Gastrocnemius medialis (tissue), 4 donors: ENCODE results near the gene PKNOX1. TPM values are rescaled to one million over a fixed set of nuclear protein-coding genes. Genes with fewer than 3 reads are reported as not detected.
"Not testable (repeated sequence)": the region's sequence is repeated elsewhere in the genome, so short reads cannot be mapped to it uniquely, and the experiment has no call there.

Experiments
- ATAC-seq, 2 donors: fragments of 150-250 bp; one replicate each; pipeline ENCODE4 v1.9.1; 2016
- DNase-seq, 2 donors: peaks; one replicate each; pipeline ENCODE4 v3.0.0-alpha.2; 2019
- H3K27ac ChIP-seq, 4 donors: fragments of 200-600 bp; sonication (generic); 1 replicate in 1 of 4; 2 replicates in 3 of 4; pipeline ENCODE4 v1.5.1; 2016 to 2018; ENCODE audit warnings: mild to moderate bottlenecking in 2 of 4, moderate library complexity in 1 of 4
- H3K27me3 ChIP-seq, 3 donors: fragments of 200-600 bp; sonication (generic) in 2 of 3; 1 replicate in 1 of 3; 2 replicates in 2 of 3; pipeline versions ENCODE4 v1.5.1 to v1.6.0; 2016 to 2019; ENCODE audit warnings: mild to moderate bottlenecking in 1 of 3, moderate library complexity in 1 of 3
- H3K36me3 ChIP-seq, 2 donors: fragments of 200-600 bp; sonication (generic) in 1 of 2; one replicate each; pipeline ENCODE4 v1.5.1; 2017 to 2018
- H3K4me1 ChIP-seq, 2 donors: fragments of 200-600 bp; sonication (generic) in 1 of 2; one replicate each; pipeline ENCODE4 v1.5.1; 2016 to 2017; ENCODE audit warnings: mild to moderate bottlenecking in 2 of 2
- H3K4me3 ChIP-seq, 4 donors: fragments of 200-600 bp; sonication (generic) in 3 of 4; 1 replicate in 1 of 4; 2 replicates in 3 of 4; pipeline ENCODE4 v1.5.1; 2016 to 2019; ENCODE audit warnings: mild to moderate bottlenecking in 2 of 4
- H3K9me3 ChIP-seq, 3 donors: fragments of 200-600 bp; sonication (generic) in 2 of 3; 1 replicate in 1 of 3; 2 replicates in 2 of 3; pipeline ENCODE4 v1.5.1; 2016 to 2019
- CTCF ChIP-seq, 5 experiments: fragments of 450-650 bp in 3 of 5; fragments of 200-600 bp in 2 of 5; sonication (generic) in 2 of 5; IDR thresholded peaks in 4 of 5; conservative IDR thresholded peaks in 1 of 5; 1 replicate in 4 of 5; 2 replicates in 1 of 5; pipeline ENCODE4 v1.5.1; 2016 to 2019; ENCODE audit warnings: antibody characterized with exemption in 5 of 5, mild to moderate bottlenecking in 3 of 5, moderate library complexity in 3 of 5
- POLR2A ChIP-seq, 2 donors: fragments of 450-650 bp; IDR thresholded peaks; one replicate each; pipeline ENCODE4 v1.6.1; 2017; ENCODE audit warnings: antibody characterized with exemption in 2 of 2, mild to moderate bottlenecking in 2 of 2, moderate library complexity in 2 of 2
- in situ Hi-C, 4 donors: fragments of 200-750 bp; cut with MboI; loops; one replicate each; pipeline versions ENCODE4 v1.15.0 to v1.8.0; 2017; ENCODE audit warnings: low sequenced_read_pairs in 4 of 4
- intact Hi-C: fragments of 100-400 bp; cut with DNase I; formaldehyde crosslinking; loops from one replicate; pipeline ENCODE4 v1.15.1; 2023; ENCODE audit warnings: low total_unique reads
- total RNA-seq, 4 donors: library from RNA; depleted of rRNA; stranded (reverse); fragments of >200 nt; gene quantifications; one replicate each; pipeline versions ENCODE4 v1.1.0 to v1.2.3, GENCODE V29; 2016

The PKNOX1 gene
- total RNA-seq, 4 donors from 2014 or later: 5.3 to 18.0 (median 7.6) TPM

GRCh38 chr21:42931560-42932235 lies 42.7 kb upstream of the PKNOX1 start:
- intact Hi-C loops: no loop called here
- in situ Hi-C loops: no loop called here
- TF ChIP-seq CTCF (IDR thresholded peaks at IDR 0.05 in 4 of 5, conservative IDR thresholded peaks at IDR 0.05 in 1 of 5) (no peak), POLR2A (IDR thresholded peaks at IDR 0.05) (no peak)

DNA sequence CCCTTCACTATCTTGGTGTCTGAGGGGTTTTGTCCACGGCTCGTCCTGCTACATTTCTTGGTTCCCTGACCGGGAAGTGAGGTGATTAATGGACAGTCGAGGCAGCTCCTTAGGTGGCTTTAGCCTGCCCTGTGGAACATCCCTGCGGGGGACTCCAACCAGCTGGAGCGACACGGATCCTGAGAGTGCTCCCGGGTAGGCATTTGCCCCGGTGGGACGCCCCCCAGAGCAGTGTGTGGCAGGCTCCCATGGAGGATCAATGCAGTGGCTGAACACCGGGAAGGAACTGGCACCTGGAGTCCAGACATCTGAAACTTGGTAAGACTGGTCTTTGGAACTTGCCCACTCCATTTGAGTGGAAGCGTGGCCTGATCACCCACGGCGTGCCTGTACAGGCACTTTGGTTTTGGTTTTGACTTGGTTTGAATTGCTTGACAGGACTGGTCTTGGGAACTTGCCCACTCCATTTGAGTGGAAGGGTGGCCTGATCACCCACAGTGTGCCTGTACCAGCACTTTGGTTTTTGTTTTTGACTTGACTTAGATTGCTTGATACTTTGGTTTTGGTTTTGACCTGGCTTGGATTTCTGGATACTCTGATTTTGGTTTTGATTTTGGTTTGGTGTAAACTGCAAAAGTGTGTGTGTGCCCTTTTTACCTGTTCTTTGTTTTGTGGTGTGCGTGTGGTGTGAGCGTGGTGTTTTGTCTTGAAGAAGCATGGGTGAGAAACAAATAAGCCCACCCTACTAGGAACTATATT lies 41.8 kb upstream of the PKNOX1 start:
- intact Hi-C loops, in situ Hi-C loops: not testable (repeated sequence)

More at GRCh38 chr21:42931560-42932235, 42.7 kb upstream of the PKNOX1 start:
- ATAC-seq: no peak
- Histone ChIP-seq H3K9me3 (no peaks in the 10 kb centered on the region), H3K4me1 (no peaks in the 10 kb centered on the region), H3K4me3 (no peak overlapping the region), H3K27ac (no peak overlapping the region), H3K27me3 (no peaks in the 10 kb centered on the region), H3K36me3 (no peaks in the 10 kb centered on the region)
- DNase-seq: no peak

GRCh38 chr21:42933137-42933970 lies 41.0 kb upstream of the PKNOX1 start:
- H3K4me1 ChIP-seq, H3K27ac ChIP-seq, H3K9me3 ChIP-seq, intact Hi-C loops, H3K27me3 ChIP-seq, in situ Hi-C loops, ATAC-seq, H3K4me3 ChIP-seq, DNase-seq, H3K36me3 ChIP-seq: not testable (repeated sequence)

More for the DNA sequence above, 41.8 kb upstream of the PKNOX1 start:
- H3K4me1 ChIP-seq, H3K36me3 ChIP-seq, H3K27ac ChIP-seq, H3K9me3 ChIP-seq, H3K4me3 ChIP-seq, H3K27me3 ChIP-seq, ATAC-seq: not testable (repeated sequence)
- peak in 1 of 2 donors; percentile 5 for DNase-seq

DNA sequence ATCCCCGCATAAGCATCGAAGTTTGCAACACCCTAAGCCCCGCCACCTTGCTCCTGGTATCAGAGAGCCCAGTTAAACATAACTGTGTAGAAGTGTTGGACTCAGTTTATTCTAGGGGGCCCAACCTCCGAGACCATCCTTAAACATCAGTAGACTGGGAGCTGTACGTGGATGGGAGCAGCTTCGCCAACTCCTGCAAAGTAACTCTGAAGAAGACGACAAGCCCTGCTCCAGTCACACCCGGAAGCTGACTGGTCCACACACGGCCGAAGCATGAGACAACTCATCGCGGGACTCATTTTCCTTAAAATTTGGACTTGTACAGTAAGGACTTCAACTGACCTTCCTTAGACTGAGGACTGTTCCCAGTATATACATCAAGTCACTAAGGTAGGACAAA lies 40.4 kb upstream of the PKNOX1 start:
- intact Hi-C loops, H3K36me3 ChIP-seq, H3K27me3 ChIP-seq, H3K27ac ChIP-seq, in situ Hi-C loops, H3K4me3 ChIP-seq, ATAC-seq, H3K4me1 ChIP-seq, H3K9me3 ChIP-seq, DNase-seq: not testable (repeated sequence)

DNA sequence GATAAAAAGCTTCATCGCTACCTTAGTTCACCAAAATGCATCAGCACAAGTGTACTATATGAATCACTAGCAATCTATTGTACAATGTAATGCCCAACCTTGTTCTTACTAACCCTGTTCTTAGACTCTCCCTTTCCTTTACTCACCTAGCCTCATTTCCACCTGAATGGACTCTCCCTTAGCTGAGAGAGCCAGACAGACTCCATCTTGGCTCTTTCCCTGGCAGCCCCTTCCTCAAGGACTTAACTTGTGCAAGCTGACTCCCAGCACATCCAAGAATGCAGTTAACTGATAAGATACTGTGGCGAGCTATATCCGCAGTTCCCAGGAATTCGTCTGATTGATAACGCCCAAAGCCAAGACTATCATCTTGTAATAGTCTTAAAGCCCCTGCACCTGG lies 38.0 kb upstream of the PKNOX1 start:
- peaks cover 11 to 14% of the 10 kb centered on the region in 2 donors for H3K4me1 ChIP-seq
- H3K9me3 ChIP-seq, H3K36me3 ChIP-seq, H3K27me3 ChIP-seq, in situ Hi-C loops, intact Hi-C loops, DNase-seq, H3K27ac ChIP-seq, H3K4me3 ChIP-seq, ATAC-seq: not testable (repeated sequence)

DNA sequence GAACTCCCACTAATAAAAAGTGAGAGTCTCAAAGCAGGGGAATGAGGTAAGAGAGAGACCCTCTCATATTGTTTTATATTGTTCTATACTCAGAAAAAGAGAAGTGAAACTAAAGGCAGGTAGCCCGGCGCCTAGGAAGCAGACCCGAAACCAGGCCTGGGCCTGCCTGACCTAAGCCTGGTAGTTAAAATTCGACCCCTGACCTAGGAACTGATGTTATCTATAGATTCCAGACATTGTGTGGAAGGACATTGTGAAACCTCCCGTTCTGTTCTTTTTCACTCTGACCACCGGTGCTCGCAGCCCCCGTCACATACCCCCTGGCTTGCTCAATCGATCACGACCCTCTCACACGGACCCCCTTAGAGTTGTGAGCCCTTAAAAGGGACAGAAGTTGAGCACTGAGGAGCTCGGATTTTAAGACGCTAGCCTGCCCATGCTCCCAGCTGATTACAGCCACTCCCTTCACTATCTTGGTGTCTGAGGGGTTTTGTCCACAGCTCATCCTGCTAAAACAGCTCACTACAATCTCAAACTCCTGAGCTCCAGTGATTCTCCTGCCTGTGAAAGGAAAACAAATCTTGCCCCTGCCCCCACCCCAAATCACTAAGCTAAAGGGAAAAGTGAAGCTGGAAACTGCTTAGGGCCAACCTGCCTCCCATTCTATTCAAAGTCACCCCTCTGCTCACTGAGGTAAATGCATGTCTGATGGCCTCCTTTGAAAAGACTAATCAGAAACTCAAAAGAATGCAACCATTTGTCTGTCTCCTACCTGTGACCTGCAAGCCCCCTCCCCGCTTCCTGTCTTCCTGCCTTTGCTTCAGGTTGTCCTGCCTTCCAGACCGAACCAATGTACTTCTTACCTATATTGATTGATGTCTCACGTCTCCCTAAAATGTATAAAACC lies 37.1 kb upstream of the PKNOX1 start:
- intact Hi-C loops, H3K9me3 ChIP-seq, DNase-seq, in situ Hi-C loops, H3K4me3 ChIP-seq, H3K27ac ChIP-seq, H3K27me3 ChIP-seq, ATAC-seq, H3K36me3 ChIP-seq: not testable (repeated sequence)
- H3K4me1 ChIP-seq: peaks cover 11 to 14% of the 10 kb centered on the region in 2 donors
